ENCODE measurements around the gene IGFBP5.

The IGFBP5 gene

GRCh38 chr2:216710551-216711301 is 15.4 kb upstream of the IGFBP5 start:
- TF ChIP-seq CTCF (IDR thresholded peaks at IDR 0.05; ENCODE audit: extremely low read depth, insufficient read depth, missing control alignments), result no peak
- in situ Hi-C loops (cut with MboI; ENCODE audit: low pct_unique_long_range_greater_than_20kb, low sequenced_read_pairs, unreplicated experiment), result no loop called here

GRCh38 chr2:216702756-216703155 is 7.4 kb upstream of the IGFBP5 start:
- no peak for TF ChIP-seq CTCF (IDR thresholded peaks at IDR 0.05; ENCODE audit: extremely low read depth, insufficient read depth, missing control alignments)
- in situ Hi-C loops (cut with MboI; ENCODE audit: low pct_unique_long_range_greater_than_20kb, low sequenced_read_pairs, unreplicated experiment), result no loop called here
- DNase-seq (ENCODE audit: low spot score), result no peak

More at GRCh38 chr2:216710551-216711301, 15.4 kb upstream of the IGFBP5 start:
- DNase-seq (ENCODE audit: low spot score), result no peak

- no peak for TF ChIP-seq CTCF (IDR thresholded peaks at IDR 0.05; ENCODE audit: extremely low read depth, insufficient read depth, missing control alignments)
- in situ Hi-C loops (cut with MboI; ENCODE audit: low pct_unique_long_range_greater_than_20kb, low sequenced_read_pairs, unreplicated experiment), result no loop called here
- no peak for DNase-seq (ENCODE audit: low spot score)
These were observed 6.2 kb upstream of the IGFBP5 start for GRCh38 chr2:216701544-216701943.

GRCh38 chr2:216700781-216701180 is 5.4 kb upstream of the IGFBP5 start:
- in situ Hi-C loops (cut with MboI; ENCODE audit: low pct_unique_long_range_greater_than_20kb, low sequenced_read_pairs, unreplicated experiment), result no loop called here
- TF ChIP-seq CTCF (IDR thresholded peaks at IDR 0.05; ENCODE audit: extremely low read depth, insufficient read depth, missing control alignments), result no peak
- DNase-seq (ENCODE audit: low spot score), result no peak

- in situ Hi-C loops (cut with MboI; ENCODE audit: low pct_unique_long_range_greater_than_20kb, low sequenced_read_pairs, unreplicated experiment), result no loop called here
- DNase-seq (ENCODE audit: low spot score), result no peak
- no peak for TF ChIP-seq CTCF (IDR thresholded peaks at IDR 0.05; ENCODE audit: extremely low read depth, insufficient read depth, missing control alignments)
These were observed 4.8 kb upstream of the IGFBP5 start for GRCh38 chr2:216700088-216700567.

GRCh38 chr2:216698895-216699294 is 3.5 kb upstream of the IGFBP5 start:
- peak; percentile 63 for DNase-seq (ENCODE audit: low spot score)
- TF ChIP-seq CTCF (IDR thresholded peaks at IDR 0.05; ENCODE audit: extremely low read depth, insufficient read depth, missing control alignments), result peak; percentile 64
- in situ Hi-C loops (cut with MboI; ENCODE audit: low pct_unique_long_range_greater_than_20kb, low sequenced_read_pairs, unreplicated experiment), result loop anchor here (10.0 to 25.0 kb wide), 2 partner anchors 816 to 1013 kb away; no protein-coding TSS in a partner anchor

All from GM13977 (cell line).